GM12873 (cell line): Measurements from ENCODE around the gene MCM5.

Experiments used
- TF ChIP-seq, protein P1 (sequence below): IDR thresholded peaks from 2 replicates; pipeline ENCODE4 v1.5.1; 2012; ENCODE audit warnings: low read depth, mild to moderate bottlenecking, moderate library complexity, low read length, control low read depth; ENCODE audit not compliant: insufficient read depth; ENCODE audit errors: missing control alignments

Gene MCM5

DNA sequence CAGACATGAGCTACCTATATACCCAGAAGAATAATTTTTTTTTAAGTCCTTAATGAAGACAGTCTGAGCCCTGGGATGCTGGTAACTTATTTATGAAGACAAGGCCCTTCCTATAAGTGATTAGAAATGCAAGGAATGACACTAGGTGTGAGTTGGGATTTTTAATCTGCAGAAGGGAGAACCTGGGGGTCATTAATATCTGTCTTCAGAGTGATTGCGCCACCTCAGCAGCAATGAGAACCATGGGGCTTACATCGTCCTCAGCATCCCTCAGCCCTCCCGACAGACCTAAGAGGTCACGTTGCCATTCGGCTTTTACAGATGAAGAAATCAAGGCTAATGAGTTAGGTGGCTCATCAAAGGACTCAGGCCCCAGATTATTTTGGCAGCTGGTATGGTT is 55.6 kb downstream of the MCM5 start:
- TF ChIP-seq, protein P1, sequence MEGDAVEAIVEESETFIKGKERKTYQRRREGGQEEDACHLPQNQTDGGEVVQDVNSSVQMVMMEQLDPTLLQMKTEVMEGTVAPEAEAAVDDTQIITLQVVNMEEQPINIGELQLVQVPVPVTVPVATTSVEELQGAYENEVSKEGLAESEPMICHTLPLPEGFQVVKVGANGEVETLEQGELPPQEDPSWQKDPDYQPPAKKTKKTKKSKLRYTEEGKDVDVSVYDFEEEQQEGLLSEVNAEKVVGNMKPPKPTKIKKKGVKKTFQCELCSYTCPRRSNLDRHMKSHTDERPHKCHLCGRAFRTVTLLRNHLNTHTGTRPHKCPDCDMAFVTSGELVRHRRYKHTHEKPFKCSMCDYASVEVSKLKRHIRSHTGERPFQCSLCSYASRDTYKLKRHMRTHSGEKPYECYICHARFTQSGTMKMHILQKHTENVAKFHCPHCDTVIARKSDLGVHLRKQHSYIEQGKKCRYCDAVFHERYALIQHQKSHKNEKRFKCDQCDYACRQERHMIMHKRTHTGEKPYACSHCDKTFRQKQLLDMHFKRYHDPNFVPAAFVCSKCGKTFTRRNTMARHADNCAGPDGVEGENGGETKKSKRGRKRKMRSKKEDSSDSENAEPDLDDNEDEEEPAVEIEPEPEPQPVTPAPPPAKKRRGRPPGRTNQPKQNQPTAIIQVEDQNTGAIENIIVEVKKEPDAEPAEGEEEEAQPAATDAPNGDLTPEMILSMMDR, result no peak

DNA sequence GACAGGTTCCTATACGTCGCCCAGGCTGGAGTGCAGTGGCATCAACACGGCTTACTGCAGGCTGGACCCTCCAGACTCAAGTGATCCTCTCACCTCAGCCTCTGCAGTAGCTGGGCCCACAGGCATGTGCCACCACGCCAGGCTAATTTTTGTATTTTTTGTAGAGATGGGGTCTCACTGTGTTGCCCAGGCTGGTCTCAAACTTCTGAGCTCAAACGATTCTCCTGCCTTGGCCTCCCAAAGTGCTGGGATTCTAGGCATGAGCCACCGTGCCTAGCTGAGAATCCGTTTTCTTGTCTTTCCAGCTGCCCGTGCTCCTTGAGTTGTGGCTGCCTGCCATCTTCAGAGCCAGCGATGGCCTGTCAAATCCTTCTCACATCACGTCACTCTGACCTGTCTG is 56.8 kb downstream of the MCM5 start:
- TF ChIP-seq, protein P1, result no peak

DNA sequence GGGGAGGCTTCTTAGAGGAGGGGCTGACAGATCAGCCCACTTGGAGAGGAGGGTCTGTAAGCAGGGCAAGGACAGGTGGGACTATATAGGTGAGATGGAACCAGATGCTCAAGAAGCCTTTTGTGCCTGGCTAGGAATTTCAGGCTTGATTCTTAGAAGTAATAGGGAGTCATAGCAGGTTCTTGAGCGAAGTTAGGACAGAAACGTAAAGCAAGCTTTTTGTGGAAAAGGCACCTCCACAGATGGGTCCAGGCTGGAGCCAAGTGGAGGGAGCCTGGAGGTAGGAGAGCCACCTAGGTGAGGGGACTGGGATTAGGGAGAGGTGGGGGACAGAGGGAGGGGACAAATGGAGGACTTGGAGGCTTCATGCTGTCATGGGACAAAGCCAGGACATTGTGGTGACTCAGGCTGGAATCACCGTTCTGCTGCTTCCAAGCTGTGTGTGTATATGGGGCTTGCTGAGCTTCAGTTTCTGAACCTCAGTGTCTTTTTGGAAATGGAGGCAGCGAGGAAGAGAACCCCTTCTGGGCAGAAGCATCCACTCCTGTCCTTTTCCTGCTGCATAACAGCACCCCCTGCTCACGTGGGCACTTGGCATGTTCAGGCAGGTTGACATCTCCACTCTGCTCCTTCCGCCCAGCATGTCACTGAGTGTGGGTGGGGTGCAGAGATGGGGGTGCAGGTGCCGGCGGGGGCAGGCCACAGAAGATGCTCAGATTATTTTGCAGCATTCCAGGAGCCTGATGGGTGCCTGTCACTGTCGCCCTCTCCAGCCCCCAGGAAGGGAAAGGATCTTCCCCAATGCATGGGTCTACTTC is 58.0 kb downstream of the MCM5 start:
- TF ChIP-seq, protein P1, result no peak

DNA sequence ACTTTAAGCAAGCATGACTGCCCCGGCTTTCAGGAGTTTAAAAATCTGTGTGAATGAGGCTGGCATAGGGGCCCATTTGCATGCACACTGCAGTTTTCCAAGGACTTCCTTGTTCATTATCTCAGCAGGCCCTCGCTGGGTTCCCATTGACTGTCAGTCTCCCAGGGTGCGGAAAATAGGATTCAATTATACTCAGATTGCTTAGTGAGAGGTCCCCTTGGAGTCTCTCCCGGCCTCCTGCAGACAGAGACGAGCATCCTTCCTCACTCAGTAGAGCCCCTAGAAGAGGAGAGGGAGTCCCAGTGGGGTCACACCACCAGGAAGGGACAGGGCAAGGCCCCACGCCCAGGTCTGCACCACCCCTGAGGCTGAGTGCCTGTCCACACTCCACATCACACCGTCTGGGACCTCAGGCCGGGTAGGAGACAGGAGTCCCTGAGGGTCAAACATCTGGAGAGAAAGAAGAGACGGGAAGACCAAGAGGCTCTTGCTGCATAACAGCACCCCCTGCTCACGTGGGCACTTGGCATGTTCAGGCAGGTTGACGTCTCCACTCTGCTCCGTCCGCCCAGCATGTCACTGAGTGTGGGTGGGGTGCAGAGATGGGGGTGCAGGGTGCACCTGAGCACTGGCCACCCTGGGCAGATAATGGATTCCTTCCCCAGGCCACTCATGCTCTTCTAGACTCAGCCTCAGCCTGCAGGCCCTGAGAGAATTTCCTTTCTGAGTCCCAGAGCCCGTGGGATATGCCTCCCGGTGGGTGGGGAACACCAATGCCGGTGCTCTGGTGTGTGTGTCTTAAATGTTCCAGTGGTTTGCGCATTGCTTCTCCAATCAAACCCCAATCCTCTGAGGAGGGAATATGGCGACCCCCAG is 58.8 kb downstream of the MCM5 start:
- TF ChIP-seq, protein P1, result no peak

DNA sequence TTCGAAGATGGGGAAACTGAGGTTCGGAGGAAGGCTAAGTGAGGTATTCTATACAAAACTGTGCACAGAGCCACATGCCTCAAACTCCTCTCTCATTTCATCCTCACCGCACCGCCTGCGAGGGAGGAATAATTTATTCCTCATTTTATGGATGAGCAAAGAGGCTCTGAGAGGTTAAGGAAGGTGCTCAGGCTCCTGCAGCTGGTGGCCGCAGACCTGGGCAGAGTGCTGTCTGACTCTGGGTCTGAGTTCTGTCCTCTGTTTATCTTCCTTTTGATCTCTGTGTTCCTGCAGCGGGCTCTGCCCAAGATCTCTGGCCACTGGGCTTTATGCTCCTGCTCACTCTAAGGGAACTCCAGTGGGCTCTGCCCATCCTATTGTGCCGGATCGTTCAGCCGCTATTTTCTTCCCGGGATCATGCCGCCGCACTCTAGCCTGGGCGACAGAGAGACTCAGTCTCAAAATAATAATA is 59.5 kb downstream of the MCM5 start:
- TF ChIP-seq, protein P1, result no peak

DNA sequence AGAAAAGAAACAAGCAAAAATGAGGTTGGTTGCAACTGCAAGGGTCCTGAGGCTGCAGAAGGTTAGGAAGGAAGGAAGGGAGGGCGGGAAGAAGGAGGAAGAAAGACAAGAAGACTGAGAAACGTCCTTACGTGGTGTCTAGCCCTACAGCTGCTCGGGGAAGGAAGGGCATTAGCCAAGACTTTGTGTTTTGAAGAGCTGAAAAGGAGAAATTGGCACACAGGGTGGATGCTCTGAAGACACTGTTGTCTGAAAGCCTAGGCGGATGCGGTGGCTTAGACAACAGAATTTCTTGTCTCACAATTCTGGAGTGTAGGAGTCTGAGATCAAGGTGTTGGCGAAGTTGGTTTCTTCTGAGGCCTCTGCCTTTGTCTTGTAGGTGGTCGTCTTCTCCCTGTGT is 60.7 kb downstream of the MCM5 start:
- TF ChIP-seq, protein P1, result no peak

DNA sequence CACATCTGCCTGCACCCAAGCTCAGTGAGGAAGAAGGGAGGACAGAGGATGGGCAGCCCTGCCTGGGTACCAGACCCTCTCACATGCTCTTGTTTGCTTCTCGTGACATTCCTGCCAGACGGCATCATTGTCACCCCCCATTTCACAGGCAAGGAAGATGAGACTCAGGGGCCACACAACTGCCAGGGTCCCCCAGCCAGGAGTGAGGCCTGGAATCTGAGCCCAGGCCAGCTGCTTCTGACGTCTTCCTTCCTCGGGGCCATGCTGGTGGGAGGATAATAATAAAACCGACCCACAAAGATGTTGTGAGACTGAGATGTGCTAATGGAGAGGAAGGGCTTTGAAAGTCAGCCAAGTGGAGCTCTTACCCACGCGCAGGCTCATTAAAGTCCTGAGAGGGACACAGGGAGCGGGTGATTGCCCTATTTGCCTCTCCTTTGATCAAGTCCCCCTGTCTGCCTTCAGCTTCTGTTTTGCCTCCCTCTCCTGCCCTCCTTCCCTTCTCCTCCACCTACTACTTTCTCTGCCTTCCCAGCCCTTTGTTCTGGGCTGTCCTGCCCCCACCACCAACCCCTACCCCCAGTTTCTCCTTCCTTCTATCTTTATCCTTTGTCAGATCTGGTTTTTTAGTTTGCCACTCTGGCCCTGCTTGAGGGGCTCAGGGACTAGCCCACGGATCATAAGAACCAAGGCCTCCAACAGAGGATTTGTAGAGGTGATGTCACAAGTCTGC is 62.7 kb downstream of the MCM5 start:
- TF ChIP-seq, protein P1, result no peak
